Peyer's patch (tissue), 4 donors: ENCODE measurements around the gene ING3.

Experiments used
- POLR2A ChIP-seq, 2 donors: fragments of 450-650 bp; IDR thresholded peaks; one replicate each; pipeline ENCODE4 v1.5.1; 2017; ENCODE audit warnings: antibody characterized with exemption in 2 of 2, mild to moderate bottlenecking in 2 of 2, moderate library complexity in 2 of 2
- TF ChIP-seq, protein P1 (sequence below), 6 experiments: fragments of 450-650 bp in 4 of 6; fragments of 200-600 bp in 2 of 6; sonication (generic) in 1 of 6; IDR thresholded peaks; one replicate each; pipeline ENCODE4 v1.5.1; 2017 to 2019; ENCODE audit warnings: antibody characterized with exemption in 6 of 6, mild to moderate bottlenecking in 3 of 6, moderate library complexity in 1 of 6

DNA sequence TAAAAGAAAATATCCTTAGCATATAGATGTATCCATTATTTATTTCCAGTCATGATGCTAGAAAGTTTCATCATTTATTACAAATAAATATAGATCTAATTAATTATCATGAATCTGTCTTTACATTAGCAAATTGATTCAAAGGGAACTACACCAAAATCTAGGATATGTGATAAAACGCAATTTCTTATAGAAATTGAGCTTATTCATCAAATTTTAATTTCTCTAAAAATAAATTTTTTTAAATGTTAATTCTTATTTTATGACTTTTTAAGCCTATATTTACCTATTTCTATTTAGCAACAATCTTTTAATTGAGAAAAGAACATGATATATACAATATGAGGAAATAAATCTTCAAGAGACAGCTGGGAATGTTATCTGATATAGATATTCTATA, 34.0 kb upstream of the ING3 start:
- no peak for TF ChIP-seq POLR2A (IDR thresholded peaks at IDR 0.05)
- TF ChIP-seq, protein P1, sequence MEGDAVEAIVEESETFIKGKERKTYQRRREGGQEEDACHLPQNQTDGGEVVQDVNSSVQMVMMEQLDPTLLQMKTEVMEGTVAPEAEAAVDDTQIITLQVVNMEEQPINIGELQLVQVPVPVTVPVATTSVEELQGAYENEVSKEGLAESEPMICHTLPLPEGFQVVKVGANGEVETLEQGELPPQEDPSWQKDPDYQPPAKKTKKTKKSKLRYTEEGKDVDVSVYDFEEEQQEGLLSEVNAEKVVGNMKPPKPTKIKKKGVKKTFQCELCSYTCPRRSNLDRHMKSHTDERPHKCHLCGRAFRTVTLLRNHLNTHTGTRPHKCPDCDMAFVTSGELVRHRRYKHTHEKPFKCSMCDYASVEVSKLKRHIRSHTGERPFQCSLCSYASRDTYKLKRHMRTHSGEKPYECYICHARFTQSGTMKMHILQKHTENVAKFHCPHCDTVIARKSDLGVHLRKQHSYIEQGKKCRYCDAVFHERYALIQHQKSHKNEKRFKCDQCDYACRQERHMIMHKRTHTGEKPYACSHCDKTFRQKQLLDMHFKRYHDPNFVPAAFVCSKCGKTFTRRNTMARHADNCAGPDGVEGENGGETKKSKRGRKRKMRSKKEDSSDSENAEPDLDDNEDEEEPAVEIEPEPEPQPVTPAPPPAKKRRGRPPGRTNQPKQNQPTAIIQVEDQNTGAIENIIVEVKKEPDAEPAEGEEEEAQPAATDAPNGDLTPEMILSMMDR (IDR thresholded peaks at IDR 0.05): no peak
